GM23248 (cell line): ENCODE data around the gene CFAP43. TPM values are rescaled to one million over a fixed set of nuclear protein-coding genes. Genes with fewer than 3 reads are reported as not detected.
A peak's percentile ranks its signal among the peaks of the same experiment; 100 is the strongest.

ENCODE experiments used
- DNase-seq: peaks from one replicate; pipeline ENCODE4 v3.0.0-alpha.2; 2015
- H2AFZ ChIP-seq: fragments of 200-600 bp; sonication (generic); 2 replicates; pipeline ENCODE4 v1.6.1; 2016; ENCODE audit warnings: antibody characterized with exemption
- H3F3A ChIP-seq: fragments of 200-600 bp; sonication (generic); 2 replicates; pipeline ENCODE4 v1.6.1; 2016; ENCODE audit warnings: mild to moderate bottlenecking, antibody characterized with exemption, mixed run types; ENCODE audit not compliant: insufficient read depth
- H3K27ac ChIP-seq: fragments of 200-600 bp; sonication (generic); 2 replicates; pipeline ENCODE4 v1.5.1; 2016; ENCODE audit warnings: mild to moderate bottlenecking
- H3K27me3 ChIP-seq: fragments of 200-600 bp; sonication (generic); replicated peaks from 2 replicates; pipeline ENCODE4 v1.6.1; 2016; ENCODE audit warnings: mild to moderate bottlenecking; ENCODE audit not compliant: insufficient read depth
- H3K36me3 ChIP-seq: fragments of 200-600 bp; sonication (generic); 2 replicates; pipeline ENCODE4 v1.6.1; 2016; ENCODE audit warnings: low read depth, mild to moderate bottlenecking
- H3K4me1 ChIP-seq: fragments of 200-600 bp; sonication (generic); 2 replicates; pipeline ENCODE4 v1.6.1; 2016; ENCODE audit warnings: mild to moderate bottlenecking; ENCODE audit not compliant: insufficient read depth
- H3K4me2 ChIP-seq: fragments of 200-600 bp; sonication (generic); one replicate; pipeline ENCODE4 v1.6.1; 2016; ENCODE audit warnings: mild to moderate bottlenecking; ENCODE audit not compliant: unreplicated experiment
- H3K4me3 ChIP-seq: fragments of 200-600 bp; sonication (generic); 2 replicates; pipeline ENCODE4 v1.5.1; 2016; ENCODE audit warnings: mild to moderate bottlenecking
- H3K79me2 ChIP-seq: fragments of 200-600 bp; sonication (generic); 2 replicates; pipeline ENCODE4 v1.6.1; 2016; ENCODE audit warnings: mild to moderate bottlenecking; ENCODE audit not compliant: insufficient read depth
- H3K9ac ChIP-seq: fragments of 200-600 bp; sonication (generic); 2 replicates; pipeline ENCODE4 v1.6.1; 2016; ENCODE audit warnings: mild to moderate bottlenecking
- H3K9me2 ChIP-seq: fragments of 200-600 bp; sonication (generic); 2 replicates; pipeline ENCODE4 v1.6.1; 2016; ENCODE audit warnings: mixed run types, mild to moderate bottlenecking, moderate library complexity; ENCODE audit not compliant: insufficient read depth
- H3K9me3 ChIP-seq: fragments of 200-600 bp; sonication (generic); one replicate; pipeline ENCODE4 v1.6.1; 2017; ENCODE audit warnings: low read depth
- H4K20me1 ChIP-seq: fragments of 200-600 bp; sonication (generic); 2 replicates; pipeline ENCODE4 v1.6.0; 2016; ENCODE audit not compliant: insufficient read depth
- EZH2 ChIP-seq: fragments of 200-600 bp; sonication (generic); IDR thresholded peaks from 2 replicates; pipeline ENCODE4 v1.6.1; 2018; ENCODE audit warnings: antibody characterized with exemption, mild to moderate bottlenecking; ENCODE audit not compliant: insufficient read depth, poor library complexity, severe bottlenecking
- EZH2phosphoT487 ChIP-seq: fragments of 200-600 bp; sonication (generic); IDR thresholded peaks from 2 replicates; pipeline ENCODE4 v1.6.1; 2018; ENCODE audit warnings: antibody characterized with exemption, moderate library complexity, mild to moderate bottlenecking, low read depth; ENCODE audit not compliant: insufficient read depth
- WGBS, 2 experiments: methylation state at CpG; one replicate each; pipeline ENCODE4 v1.1.6; 2015 to 2017; ENCODE audit warnings: low lambda C conversion rate in 2 of 2, low coverage in 1 of 2; ENCODE audit errors: missing lambda C conversion rate in 2 of 2; 5-methylcytosine and 5-hydroxymethylcytosine counted together
- in situ Hi-C: fragments of 300-500 bp; cut with MboI; formaldehyde crosslinking; loops from 2 replicates; pipeline ENCODE4 v1.15.0; 2020
- polyA plus RNA-seq: library from polyadenylated mRNA; unstranded; fragments of >200 nt; fragmentation: Nextera tagmentation; extraction: Ambion mirVana; gene quantifications from 2 replicates; pipeline ENCODE4 v1.2.1, GENCODE V29; 2016
- total RNA-seq: library from RNA; depleted of rRNA; stranded (reverse); fragments of >200 nt; shearing (Covaris generic); gene quantifications from 2 replicates; pipeline ENCODE4 v1.2.3, GENCODE V29; 2014

CFAP43 gene
- total and polyA plus RNA-seq, 2 experiments from 2014 or later = 0.14 TPM; not detected in 1

GRCh38 chr10:104209575-104210198 is 22.5 kb downstream of the CFAP43 start:
- no peaks in the 10 kb centered on the region for H3K4me1 ChIP-seq
- H3F3A ChIP-seq = no peaks in the 10 kb centered on the region
- H3K79me2 ChIP-seq = no peaks in the 10 kb centered on the region
- H3K9me3 ChIP-seq = no peaks in the 10 kb centered on the region
- no peak overlapping the region for H3K27ac ChIP-seq
- 0 out of 2 replicates have a peak, but pooled peaks cover 3% of the 10 kb centered on the region for H3K27me3 ChIP-seq
- no peak overlapping the region for H3K9ac ChIP-seq
- in situ Hi-C loops = loop anchor here (10.0 to 25.0 kb wide), 3 partner anchors 165 to 497 kb away; no protein-coding TSS in a partner anchor
- no peaks in the 10 kb centered on the region for H4K20me1 ChIP-seq
- H3K4me3 ChIP-seq = no peak overlapping the region
- no peak overlapping the region for H3K4me2 ChIP-seq
- TF ChIP-seq EZH2phosphoT487 (no peak), EZH2 (no peak)
- H2AFZ ChIP-seq = no peak overlapping the region
- no peaks in the 10 kb centered on the region for H3K36me3 ChIP-seq
- DNase-seq = peak; percentile 70
- H3K9me2 ChIP-seq = no peaks in the 10 kb centered on the region
- WGBS, 2 experiments = 6 to 10% methylated on average over 2 of the region's 2 CpGs

GRCh38 chr10:104208730-104209129 is 23.4 kb downstream of the CFAP43 start:
- Histone ChIP-seq H2AFZ (no peak overlapping the region), H3K9me2 (no peaks in the 10 kb centered on the region), H3K4me3 (no peak overlapping the region), H3F3A (no peaks in the 10 kb centered on the region), H3K4me1 (no peaks in the 10 kb centered on the region), H3K9me3 (no peaks in the 10 kb centered on the region), H3K27ac (no peak overlapping the region), H4K20me1 (no peaks in the 10 kb centered on the region), H3K79me2 (no peaks in the 10 kb centered on the region), H3K27me3 (0 out of 2 replicates have a peak, but pooled peaks cover 3% of the 10 kb centered on the region), H3K36me3 (no peaks in the 10 kb centered on the region), H3K4me2 (no peak overlapping the region), H3K9ac (no peak overlapping the region)
- in situ Hi-C loops = loop anchor here (10.0 to 25.0 kb wide), 3 partner anchors 164 to 496 kb away; no protein-coding TSS in a partner anchor
- TF ChIP-seq EZH2phosphoT487 = no peak
- no peak for TF ChIP-seq EZH2
- 23% methylated on average over 3 of the region's 3 CpGs for WGBS, 2 experiments
- DNase-seq = peak; percentile 21

DNA sequence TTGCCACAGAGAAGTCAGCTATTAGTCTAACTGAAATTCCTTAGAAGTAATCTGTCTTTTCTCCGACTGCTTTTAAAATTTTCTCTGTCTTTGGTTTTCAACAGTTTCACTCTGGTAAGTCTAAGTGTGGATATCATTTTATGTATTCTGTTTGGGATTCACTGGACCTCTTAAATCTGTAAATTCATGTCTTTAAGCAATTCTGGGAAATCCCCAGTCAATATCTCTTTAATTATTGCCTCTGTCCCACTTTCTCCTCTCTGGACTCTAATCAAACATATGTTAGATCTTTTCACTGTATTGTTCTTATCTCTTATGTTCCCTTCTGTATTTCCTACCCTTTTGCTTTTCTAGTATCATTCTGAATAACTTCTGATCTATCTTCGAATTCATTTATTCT is 29.9 kb downstream of the CFAP43 start:
- Histone ChIP-seq H3K9me3 (no peaks in the 10 kb centered on the region), H3K9ac (no peak overlapping the region), H3K36me3 (no peaks in the 10 kb centered on the region), H3K79me2 (no peaks in the 10 kb centered on the region), H3K27ac (no peak overlapping the region), H3K4me2 (no peak overlapping the region), H4K20me1 (no peaks in the 10 kb centered on the region), H2AFZ (no peak overlapping the region), H3K4me1 (no peaks in the 10 kb centered on the region), H3F3A (no peaks in the 10 kb centered on the region), H3K9me2 (no peaks in the 10 kb centered on the region), H3K4me3 (no peak overlapping the region), H3K27me3 (no peaks in the 10 kb centered on the region)
- no peak for DNase-seq
- 79 to 90% methylated on average over 2 of the region's 2 CpGs for WGBS, 2 experiments
- TF ChIP-seq EZH2phosphoT487 (no peak), EZH2 (no peak)
- in situ Hi-C loops = loop anchor here (10.0 to 25.0 kb wide), 3 partner anchors 157 to 490 kb away; no protein-coding TSS in a partner anchor

DNA sequence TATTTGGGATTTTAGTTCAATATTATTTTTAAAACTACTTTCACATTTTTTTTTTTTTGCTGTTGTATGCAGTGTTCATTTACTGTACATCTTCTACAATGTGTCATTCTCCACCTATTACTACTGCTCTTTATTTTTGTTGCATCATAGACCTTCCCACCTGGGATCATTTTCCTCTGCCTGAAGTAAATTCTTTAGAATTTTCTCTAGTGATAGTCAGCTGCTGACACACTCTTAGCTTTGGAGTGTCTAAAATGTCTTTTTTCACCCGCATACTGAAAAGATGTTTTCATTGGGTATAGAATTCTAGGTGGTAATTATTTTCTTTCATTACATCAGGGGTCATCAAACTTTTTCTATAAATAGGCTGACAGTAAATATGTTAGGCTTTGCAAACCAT is 30.5 kb downstream of the CFAP43 start:
- in situ Hi-C loops = loop anchor here (10.0 to 25.0 kb wide), 3 partner anchors 157 to 489 kb away; no protein-coding TSS in a partner anchor
- DNase-seq = no peak
- WGBS, 2 experiments = 100% methylated on average over 1 of the region's 1 CpG

More for the DNA sequence above, 30.5 kb downstream of the CFAP43 start:
- Histone ChIP-seq H3K9me2 (no peaks in the 10 kb centered on the region), H3K4me3 (no peak overlapping the region), H4K20me1 (no peaks in the 10 kb centered on the region), H3K27me3 (no peaks in the 10 kb centered on the region), H3K9ac (no peak overlapping the region), H2AFZ (no peak overlapping the region), H3K36me3 (no peaks in the 10 kb centered on the region), H3K79me2 (no peaks in the 10 kb centered on the region), H3K9me3 (no peaks in the 10 kb centered on the region), H3K4me1 (no peaks in the 10 kb centered on the region), H3K4me2 (no peak overlapping the region), H3F3A (no peaks in the 10 kb centered on the region), H3K27ac (no peak overlapping the region)
- no peak for TF ChIP-seq EZH2phosphoT487
- TF ChIP-seq EZH2 = no peak
